GM18951 (cell line): Measurements from ENCODE around the gene TMEM54.

ENCODE experiments used
- POLR2A ChIP-seq: IDR thresholded peaks from 4 replicates; pipeline ENCODE4 v1.6.1; 2011; ENCODE audit warnings: mild to moderate bottlenecking; ENCODE audit not compliant: insufficient read length, insufficient read depth; ENCODE audit errors: extremely low read depth
- in situ Hi-C: fragments of 300-500 bp; cut with MboI; formaldehyde crosslinking; loops from one replicate; pipeline ENCODE4 v1.12.0; 2022; ENCODE audit warnings: low sequenced_read_pairs, mixed read lengths, inconsistent platforms; ENCODE audit not compliant: unreplicated experiment

The TMEM54 gene

DNA sequence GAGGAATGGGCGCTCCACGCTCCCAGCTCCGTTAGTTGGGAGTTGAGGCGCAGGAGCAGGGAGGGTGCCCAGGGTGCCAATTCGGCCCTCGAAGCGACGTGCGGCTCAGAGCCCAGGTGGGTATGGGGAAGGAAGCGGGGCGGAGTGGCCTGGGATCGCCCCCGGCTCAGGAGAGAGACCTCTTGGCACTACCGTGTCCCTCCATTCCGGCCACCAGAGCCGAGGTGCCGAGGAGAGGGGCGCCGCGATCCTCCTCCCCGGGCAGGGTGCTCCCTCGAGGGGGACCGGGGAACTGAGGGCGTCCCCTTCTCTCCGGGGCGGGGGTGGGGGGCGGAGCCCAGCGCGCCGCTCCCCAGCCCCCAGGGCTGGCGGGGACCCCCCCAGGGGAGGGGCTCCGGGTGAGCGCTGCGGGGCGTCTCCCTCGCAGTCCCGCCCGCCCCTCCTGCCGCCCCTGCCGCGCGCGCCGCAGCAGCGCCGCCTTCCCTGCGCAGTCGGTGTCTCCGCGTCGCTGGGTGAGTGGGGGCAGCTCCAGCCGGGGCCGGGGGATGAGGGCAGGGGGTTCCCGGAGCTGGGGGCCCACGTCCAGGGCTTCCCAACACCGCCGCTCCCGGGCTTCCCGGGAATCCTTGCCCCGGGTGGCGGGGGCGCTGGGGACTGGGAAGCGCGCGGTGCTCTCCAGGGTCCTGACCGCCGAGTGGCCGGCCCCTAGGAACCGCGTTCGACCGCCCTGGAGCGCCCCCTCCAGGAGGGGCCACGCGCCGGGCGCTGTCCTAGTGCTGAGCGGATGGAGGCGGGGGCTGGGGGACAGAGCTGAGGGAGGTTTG lies 15.0 kb downstream of the TMEM54 start, which contains the start of gene HPCA:
Gene HPCA, plus strand, starts transcription at position 488 of the 824 bp plus-strand sequence. CDS start 2,408 bp downstream, outside the sequence.
- TF ChIP-seq POLR2A, result no peak
- in situ Hi-C loops, result no loop called here

DNA sequence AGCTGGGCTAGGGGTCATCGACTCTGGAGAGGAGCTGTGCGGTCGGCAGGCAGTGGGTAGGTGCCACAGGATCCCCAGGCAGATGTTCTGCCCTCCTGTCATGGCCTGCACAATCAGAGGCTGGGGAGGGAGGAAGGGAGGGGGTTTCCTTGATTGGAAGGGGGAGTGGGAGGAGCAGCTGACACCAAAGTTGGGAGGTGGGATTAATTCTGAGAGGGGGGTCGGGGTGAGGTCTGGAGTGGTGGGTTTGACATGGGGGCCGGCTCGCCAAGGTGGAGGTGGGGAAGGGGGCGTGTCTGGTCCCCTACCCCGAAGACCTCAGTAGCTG lies 15.5 kb downstream of the TMEM54 start:
- in situ Hi-C loops, result no loop called here
- no peak for TF ChIP-seq POLR2A

DNA sequence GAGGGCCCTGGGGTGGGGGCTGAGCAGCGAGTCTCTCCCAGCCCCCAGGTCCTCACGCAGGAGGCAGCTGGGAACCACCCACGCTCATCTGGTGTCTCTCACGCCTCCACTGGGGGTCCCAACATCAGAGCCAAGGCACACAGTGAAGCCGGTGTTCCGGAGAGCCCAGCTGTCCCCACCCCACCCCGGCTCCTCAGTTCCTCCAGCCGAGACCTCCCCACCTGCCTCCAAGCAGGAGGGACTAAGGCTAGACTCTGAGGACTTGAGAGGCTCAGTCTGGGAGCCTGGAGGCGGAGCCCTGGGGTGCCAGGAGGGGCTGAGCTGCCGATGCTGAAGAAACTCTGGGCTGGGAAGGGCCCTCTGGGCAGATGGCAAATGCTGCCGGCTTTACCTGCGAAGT lies 16.5 kb downstream of the TMEM54 start:
- in situ Hi-C loops, result no loop called here
- TF ChIP-seq POLR2A, result no peak

DNA sequence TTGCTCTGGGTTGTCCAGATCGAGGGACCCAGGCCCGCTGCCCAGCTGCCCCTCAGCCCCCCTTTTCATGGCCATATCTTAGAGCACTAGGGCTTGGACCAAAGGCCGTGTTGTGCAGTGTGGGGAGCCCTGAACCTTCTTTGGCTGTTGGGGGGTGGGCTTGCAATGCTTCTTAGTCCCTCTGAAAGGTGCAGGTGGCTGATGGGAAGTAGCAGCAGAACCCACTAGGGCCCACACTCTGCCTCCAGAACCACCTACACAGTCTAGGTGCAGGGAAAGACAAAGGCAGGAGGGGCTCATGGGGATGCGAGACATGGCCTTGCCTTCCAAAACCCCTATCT lies 17.2 kb downstream of the TMEM54 start:
- TF ChIP-seq POLR2A, result no peak
- in situ Hi-C loops, result no loop called here

DNA sequence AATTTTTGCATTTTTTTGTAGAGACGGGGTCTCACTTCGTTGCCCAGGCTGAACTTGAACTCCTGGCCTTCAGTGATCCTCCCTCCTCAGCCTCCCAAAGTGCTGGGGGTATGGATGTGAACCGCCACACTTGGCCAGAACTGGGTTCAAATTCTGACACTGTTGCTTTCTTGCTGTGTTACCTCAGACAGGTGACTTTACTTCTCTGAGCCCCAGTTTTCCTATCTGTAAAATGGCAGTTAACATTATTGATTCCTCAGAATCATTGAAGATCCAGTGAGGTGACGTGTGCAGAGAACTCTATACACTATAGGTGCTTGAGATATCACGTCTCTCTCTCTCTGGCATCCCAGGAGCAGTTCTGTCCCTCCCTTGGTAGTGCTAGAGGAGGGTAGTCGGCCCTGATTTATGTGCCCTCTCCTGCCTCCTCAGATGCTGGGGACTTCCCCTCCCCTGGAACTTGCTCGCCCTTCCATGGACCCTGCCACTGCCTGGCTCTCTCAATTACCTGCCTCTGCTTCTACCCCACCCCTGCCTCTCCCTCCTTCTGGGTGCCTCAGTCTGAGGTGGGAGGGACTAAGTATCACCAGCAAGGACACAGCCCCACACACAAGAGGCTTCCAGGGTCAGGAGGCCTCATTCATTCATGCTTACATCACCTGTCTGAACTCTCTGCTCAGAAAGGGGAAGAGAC lies 17.7 kb downstream of the TMEM54 start:
- TF ChIP-seq POLR2A, result no peak
- in situ Hi-C loops, result no loop called here

DNA sequence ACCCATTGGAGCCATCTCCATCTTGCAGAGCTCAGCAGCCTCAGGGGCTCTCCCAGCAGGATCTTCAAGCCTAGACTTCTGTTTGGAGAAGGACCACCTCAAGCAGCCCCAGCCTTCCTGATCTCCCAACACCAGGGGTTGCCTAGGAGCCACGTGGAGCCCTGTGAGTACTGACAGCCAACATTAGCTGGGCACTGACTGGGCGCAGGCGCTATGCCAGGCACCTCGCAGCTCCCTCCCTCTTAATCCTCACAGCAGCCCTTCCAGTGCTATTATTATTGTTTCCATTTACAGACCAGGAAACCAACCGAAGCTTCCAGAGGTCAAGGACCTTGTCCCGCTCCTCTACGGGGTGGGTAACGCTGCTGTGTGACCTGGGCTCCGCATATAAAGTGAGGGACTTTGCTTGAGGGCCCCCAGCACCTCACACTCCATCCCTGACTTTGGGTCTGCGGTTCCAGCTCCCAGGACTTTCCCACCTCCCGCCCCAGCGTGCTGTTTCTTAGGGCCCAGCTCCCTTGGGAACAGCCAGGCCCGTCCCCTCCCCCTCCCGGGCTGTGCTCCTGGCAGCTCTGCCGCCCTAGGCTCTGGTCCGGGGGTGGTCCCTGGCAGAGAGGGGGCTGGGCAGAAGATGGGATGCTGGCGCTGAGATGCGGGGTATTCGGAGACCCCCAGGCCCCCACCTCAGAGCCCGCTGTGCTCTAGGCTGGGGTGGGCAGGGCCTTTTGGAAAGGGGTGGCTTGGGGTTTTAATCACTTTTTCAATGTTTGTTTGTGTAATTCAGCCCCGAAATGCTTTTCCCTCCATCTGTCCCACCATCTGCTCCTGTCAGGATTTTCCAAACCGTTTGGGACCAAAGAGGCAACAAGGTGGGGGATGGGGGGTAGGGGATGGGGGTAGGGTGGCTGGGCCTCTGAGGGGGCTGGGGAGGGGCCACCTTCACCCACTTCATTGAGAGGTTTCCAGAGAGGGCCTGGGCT lies 19.0 kb downstream of the TMEM54 start:
- no peak for TF ChIP-seq POLR2A
- in situ Hi-C loops, result no loop called here

DNA sequence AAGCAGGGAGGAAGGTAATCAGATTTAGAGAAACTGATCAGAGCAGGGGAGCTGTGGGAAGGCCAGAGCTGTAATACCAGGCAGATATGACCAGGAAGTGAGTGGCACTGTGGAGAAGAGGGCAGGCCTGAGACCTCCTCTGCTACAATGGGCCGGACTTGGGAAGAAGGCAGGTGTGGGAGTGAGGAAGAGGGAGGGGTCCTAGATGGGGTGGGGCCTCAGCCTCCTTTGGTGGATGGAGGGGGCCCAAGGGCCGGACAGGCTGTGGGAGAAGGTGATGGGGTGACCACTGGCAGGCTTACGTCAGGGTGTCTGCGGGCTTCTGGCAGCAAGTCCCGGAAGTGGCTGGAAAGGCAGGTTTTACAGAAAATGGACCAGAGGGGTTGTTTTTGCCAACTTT lies 19.9 kb downstream of the TMEM54 start:
- no peak for TF ChIP-seq POLR2A
- in situ Hi-C loops, result no loop called here

DNA sequence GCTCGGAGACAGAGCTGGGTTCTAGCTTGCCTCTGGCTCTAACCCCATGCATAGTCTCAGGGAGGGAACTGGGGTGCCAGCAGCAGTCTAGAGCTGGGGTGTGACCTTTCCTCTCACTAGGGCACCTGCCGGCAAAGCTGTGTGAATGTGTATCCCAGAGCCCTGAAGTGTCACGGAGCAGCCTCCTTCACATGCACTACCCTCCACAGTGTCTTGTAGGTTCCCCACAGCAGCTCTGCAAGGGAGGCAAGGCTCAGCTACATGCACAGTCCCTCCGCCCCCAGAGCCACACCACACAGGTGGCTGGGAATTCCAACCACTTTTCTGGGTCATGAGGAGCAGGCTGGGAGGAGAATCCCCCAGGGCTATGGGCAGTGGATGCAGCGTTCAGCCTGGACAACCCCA lies 22.6 kb downstream of the TMEM54 start:
- TF ChIP-seq POLR2A, result no peak

DNA sequence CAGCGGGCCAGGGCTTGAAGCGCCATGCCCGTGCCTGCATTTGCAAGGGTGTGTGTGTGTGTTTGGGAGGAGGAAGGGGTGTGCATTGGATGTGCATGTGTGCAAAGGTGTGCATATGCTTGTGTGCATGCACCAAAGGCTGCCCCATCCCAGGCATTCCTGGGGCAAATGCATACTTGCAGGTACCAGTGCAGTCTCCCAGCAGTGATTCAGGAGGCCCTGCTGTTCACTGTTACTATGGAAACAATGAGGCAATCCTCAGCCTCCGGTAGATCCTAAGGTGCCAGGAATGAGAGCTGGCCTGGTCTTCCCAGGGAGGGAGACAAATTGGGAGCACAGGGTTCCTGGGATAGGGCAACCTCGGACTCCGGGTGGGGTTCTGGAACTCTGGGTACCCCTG lies 23.0 kb downstream of the TMEM54 start:
- no peak for TF ChIP-seq POLR2A
- in situ Hi-C loops, result no loop called here

More for the DNA sequence above, 22.6 kb downstream of the TMEM54 start:
- in situ Hi-C loops, result no loop called here

DNA sequence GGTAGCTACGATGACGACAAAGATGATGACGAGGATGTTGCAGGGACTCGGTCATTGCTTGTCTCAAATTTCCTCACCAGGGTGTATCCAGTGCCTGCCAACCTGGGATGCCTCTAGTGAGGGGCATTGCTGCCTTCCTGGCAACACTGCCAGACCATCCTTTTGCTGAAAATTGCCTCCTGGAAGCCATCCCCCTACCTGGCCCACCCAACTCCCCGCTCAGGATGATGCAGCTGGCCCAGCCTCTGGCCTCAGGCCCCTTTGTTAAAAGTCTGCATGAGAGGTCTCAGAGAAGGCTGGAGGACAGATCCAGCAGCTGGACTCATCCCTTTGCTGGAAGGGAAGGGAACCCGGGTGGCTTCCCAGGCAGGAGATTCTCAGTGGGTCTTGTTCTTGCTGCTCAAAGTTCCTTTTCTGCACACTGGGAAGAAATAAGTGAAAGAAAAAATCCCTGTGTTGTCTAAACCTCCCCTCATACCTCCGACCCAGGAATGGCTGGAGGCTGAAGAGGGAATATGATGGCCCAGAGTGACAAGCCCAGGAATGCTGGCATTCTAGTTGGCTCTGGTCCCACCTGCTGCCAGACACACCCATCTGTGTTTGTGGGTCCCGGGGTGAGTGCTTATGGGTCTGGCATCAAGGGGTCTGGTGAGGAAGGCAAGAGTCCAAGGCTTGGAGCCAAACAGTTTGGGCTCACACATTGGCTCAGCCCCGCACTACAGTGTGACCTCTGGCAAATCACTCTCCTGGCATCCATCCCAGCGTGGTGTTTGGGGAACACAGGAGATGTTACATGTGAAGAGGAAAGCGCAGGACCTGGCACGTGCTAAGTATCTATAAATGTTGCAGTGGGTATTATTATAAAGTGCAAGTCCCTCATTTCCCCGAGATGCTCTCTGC lies 23.7 kb downstream of the TMEM54 start:
- in situ Hi-C loops, result no loop called here
- no peak for TF ChIP-seq POLR2A

DNA sequence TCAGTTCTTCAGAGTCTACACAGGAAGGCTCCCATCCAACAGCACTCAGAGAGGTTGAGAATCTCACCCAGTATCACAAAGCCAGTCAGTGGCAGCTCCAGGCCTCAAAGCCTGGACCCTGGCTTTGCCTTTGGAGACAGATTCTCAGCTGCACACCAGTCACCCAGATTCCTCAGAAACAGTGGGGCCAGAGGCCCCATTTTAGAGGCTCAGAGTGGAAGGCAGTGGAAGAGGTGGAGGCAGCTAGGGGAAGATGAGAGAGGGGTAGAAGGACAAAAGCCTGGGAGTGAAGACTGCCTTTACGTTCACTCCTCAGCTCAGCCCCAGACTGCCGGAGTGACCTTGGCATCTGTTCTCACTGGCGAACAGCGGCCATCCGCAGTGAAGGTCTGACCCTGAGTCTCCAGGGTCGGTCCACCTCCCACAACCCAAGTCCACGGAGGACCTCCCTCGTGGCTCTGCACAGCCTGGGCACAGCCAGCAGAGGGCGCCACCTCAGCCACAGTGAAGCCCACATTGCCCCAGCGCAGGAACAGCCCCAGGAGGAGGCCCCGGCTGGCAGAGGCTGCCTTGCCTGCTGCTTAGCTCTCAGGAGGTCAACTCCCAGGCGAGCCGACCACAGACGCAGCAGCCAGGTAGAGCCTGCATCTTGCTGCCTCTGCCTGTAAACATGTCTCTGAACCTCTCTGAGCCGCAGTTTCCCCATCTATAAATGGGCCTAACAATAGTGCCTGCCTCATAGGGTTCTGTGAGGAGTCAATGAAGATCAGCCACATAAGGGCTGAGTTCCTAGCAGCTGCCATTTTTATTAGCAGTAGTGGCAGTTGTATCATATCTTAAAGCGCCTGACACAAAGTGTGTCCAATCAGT lies 24.6 kb downstream of the TMEM54 start:
- in situ Hi-C loops, result no loop called here
- TF ChIP-seq POLR2A, result no peak
